ENCODE data around the gene ASB2.

Gene ASB2

GRCh38 chr14:93909429-93910128 is 66.8 kb downstream of the ASB2 start:
- Histone ChIP-seq H3K36me3 (ENCODE audit: insufficient read depth, insufficient read length, low read length) (no peaks in the 10 kb centered on the region), H3K9ac (ENCODE audit: insufficient read length, low read depth) (no peak overlapping the region), H3K9me3 (ENCODE audit: insufficient read depth, low read length) (no peaks in the 10 kb centered on the region), H3K27me3 (ENCODE audit: insufficient read depth, insufficient read length) (no peaks in the 10 kb centered on the region), H3K4me1 (ENCODE audit: insufficient read depth, insufficient read length) (peaks cover 7% of the 10 kb centered on the region), H3K4me3 (ENCODE audit: insufficient read length, low read depth) (no peak overlapping the region)
- no peak for DNase-seq (ENCODE audit: low read depth, low spot score)
- TF ChIP-seq YY1 (IDR thresholded peaks at IDR 0.05; ENCODE audit: insufficient read depth, insufficient read length), result no peak
- no peak for TF ChIP-seq ZNF274 (IDR thresholded peaks at IDR 0.05; ENCODE audit: low read depth, low read length)
- TF ChIP-seq SUZ12 (IDR thresholded peaks at IDR 0.05; ENCODE audit: extremely low read depth, insufficient read depth, insufficient read length), result no peak

GRCh38 chr14:93906341-93907329 is 69.7 kb downstream of the ASB2 start:
- TF ChIP-seq ZNF274 (IDR thresholded peaks at IDR 0.05; ENCODE audit: low read depth, low read length), result no peak
- TF ChIP-seq SUZ12 (IDR thresholded peaks at IDR 0.05; ENCODE audit: extremely low read depth, insufficient read depth, insufficient read length), result no peak
- TF ChIP-seq YY1 (IDR thresholded peaks at IDR 0.05; ENCODE audit: insufficient read depth, insufficient read length), result no peak
- peaks cover 11% of the 10 kb centered on the region for H3K4me1 ChIP-seq (ENCODE audit: insufficient read depth, insufficient read length)
- H3K36me3 ChIP-seq (ENCODE audit: insufficient read depth, insufficient read length, low read length), result no peaks in the 10 kb centered on the region
- no peak overlapping the region for H3K9ac ChIP-seq (ENCODE audit: insufficient read length, low read depth)
- H3K9me3 ChIP-seq (ENCODE audit: insufficient read depth, low read length), result no peaks in the 10 kb centered on the region
- no peak overlapping the region for H3K4me3 ChIP-seq (ENCODE audit: insufficient read length, low read depth)
- peak; percentile 51 for DNase-seq (ENCODE audit: low read depth, low spot score)
- H3K27me3 ChIP-seq (ENCODE audit: insufficient read depth, insufficient read length), result no peaks in the 10 kb centered on the region

- H3K9ac ChIP-seq (ENCODE audit: insufficient read length, low read depth), result no peak overlapping the region
- H3K4me3 ChIP-seq (ENCODE audit: insufficient read length, low read depth), result no peak overlapping the region
- peak; percentile 30 for DNase-seq (ENCODE audit: low read depth, low spot score)
These were observed 70.7 kb downstream of the ASB2 start for GRCh38 chr14:93905623-93906022.

GRCh38 chr14:93903342-93904184 is 72.8 kb downstream of the ASB2 start:
- Histone ChIP-seq H3K9ac (ENCODE audit: insufficient read length, low read depth) (no peak overlapping the region), H3K36me3 (ENCODE audit: insufficient read depth, insufficient read length, low read length) (no peaks in the 10 kb centered on the region), H3K27me3 (ENCODE audit: insufficient read depth, insufficient read length) (no peaks in the 10 kb centered on the region), H3K9me3 (ENCODE audit: insufficient read depth, low read length) (no peaks in the 10 kb centered on the region), H3K4me1 (ENCODE audit: insufficient read depth, insufficient read length) (peaks cover 11% of the 10 kb centered on the region), H3K4me3 (ENCODE audit: insufficient read length, low read depth) (no peak overlapping the region)
- no peak for DNase-seq (ENCODE audit: low read depth, low spot score)
- TF ChIP-seq SUZ12 (IDR thresholded peaks at IDR 0.05; ENCODE audit: extremely low read depth, insufficient read depth, insufficient read length) (no peak), YY1 (IDR thresholded peaks at IDR 0.05; ENCODE audit: insufficient read depth, insufficient read length) (no peak), ZNF274 (IDR thresholded peaks at IDR 0.05; ENCODE audit: low read depth, low read length) (no peak)

More at GRCh38 chr14:93905623-93906022, 70.7 kb downstream of the ASB2 start:
- TF ChIP-seq YY1 (IDR thresholded peaks at IDR 0.05; ENCODE audit: insufficient read depth, insufficient read length), result no peak
- H3K9me3 ChIP-seq (ENCODE audit: insufficient read depth, low read length), result no peaks in the 10 kb centered on the region
- H3K4me1 ChIP-seq (ENCODE audit: insufficient read depth, insufficient read length), result peaks cover 11% of the 10 kb centered on the region
- no peaks in the 10 kb centered on the region for H3K36me3 ChIP-seq (ENCODE audit: insufficient read depth, insufficient read length, low read length)
- no peaks in the 10 kb centered on the region for H3K27me3 ChIP-seq (ENCODE audit: insufficient read depth, insufficient read length)

- H3K9ac ChIP-seq (ENCODE audit: insufficient read length, low read depth), result no peak overlapping the region
- no peaks in the 10 kb centered on the region for H3K9me3 ChIP-seq (ENCODE audit: insufficient read depth, low read length)
- H3K27me3 ChIP-seq (ENCODE audit: insufficient read depth, insufficient read length), result no peaks in the 10 kb centered on the region
- peaks cover 11% of the 10 kb centered on the region for H3K4me1 ChIP-seq (ENCODE audit: insufficient read depth, insufficient read length)
- TF ChIP-seq ZNF274 (IDR thresholded peaks at IDR 0.05; ENCODE audit: low read depth, low read length) (no peak), YY1 (IDR thresholded peaks at IDR 0.05; ENCODE audit: insufficient read depth, insufficient read length) (no peak), SUZ12 (IDR thresholded peaks at IDR 0.05; ENCODE audit: extremely low read depth, insufficient read depth, insufficient read length) (no peak)
- no peak for DNase-seq (ENCODE audit: low read depth, low spot score)
- H3K36me3 ChIP-seq (ENCODE audit: insufficient read depth, insufficient read length, low read length), result no peaks in the 10 kb centered on the region
- H3K4me3 ChIP-seq (ENCODE audit: insufficient read length, low read depth), result no peak overlapping the region
These were observed 73.6 kb downstream of the ASB2 start for GRCh38 chr14:93902619-93903307.

- Histone ChIP-seq H3K36me3 (ENCODE audit: insufficient read depth, insufficient read length, low read length) (no peaks in the 10 kb centered on the region), H3K4me3 (ENCODE audit: insufficient read length, low read depth) (no peak overlapping the region), H3K9me3 (ENCODE audit: insufficient read depth, low read length) (no peaks in the 10 kb centered on the region), H3K4me1 (ENCODE audit: insufficient read depth, insufficient read length) (peaks cover 9% of the 10 kb centered on the region), H3K27me3 (ENCODE audit: insufficient read depth, insufficient read length) (no peaks in the 10 kb centered on the region), H3K9ac (ENCODE audit: insufficient read length, low read depth) (no peak overlapping the region)
- TF ChIP-seq YY1 (IDR thresholded peaks at IDR 0.05; ENCODE audit: insufficient read depth, insufficient read length) (no peak), SUZ12 (IDR thresholded peaks at IDR 0.05; ENCODE audit: extremely low read depth, insufficient read depth, insufficient read length) (no peak), ZNF274 (IDR thresholded peaks at IDR 0.05; ENCODE audit: low read depth, low read length) (no peak)
- no peak for DNase-seq (ENCODE audit: low read depth, low spot score)
These were observed 74.6 kb downstream of the ASB2 start for GRCh38 chr14:93901813-93902212.

Measured in NT2/D1 (cell line).